C4-2B (cell line): ENCODE measurements around the gene CHIA.

Experiments used
- CTCF ChIP-seq: fragments of 450-650 bp; conservative IDR thresholded peaks from 2 replicates; pipeline ENCODE4 v1.5.1; 2017; ENCODE audit warnings: mild to moderate bottlenecking
- ZFX ChIP-seq: fragments of 450-650 bp; IDR thresholded peaks from 2 replicates; pipeline ENCODE4 v1.6.1; 2017

GRCh38 chr1:111271464-111271801, 19.2 kb upstream of the CHIA start:
- TF ChIP-seq CTCF (no peak), ZFX (no peak)
